Osteoblast (primary cell): ENCODE results near the gene POLD2. TPM values are rescaled to one million over a fixed set of nuclear protein-coding genes. Genes with fewer than 3 reads are reported as not detected.

Source experiments
- DNase-seq: peaks from one replicate; pipeline ENCODE4 v3.0.0; 2011; ENCODE audit warnings: low spot score, mixed read lengths; ENCODE audit not compliant: insufficient read length; ENCODE audit errors: missing footprints
- H2AFZ ChIP-seq: 2 replicates; pipeline ENCODE4 v1.6.0; 2011; ENCODE audit warnings: mild to moderate bottlenecking, low read length
- H3K27ac ChIP-seq: 2 replicates; pipeline ENCODE4 v1.5.1; 2011; ENCODE audit warnings: mild to moderate bottlenecking, low read depth, low read length, moderate library complexity
- H3K27me3 ChIP-seq: 2 replicates; pipeline ENCODE4 v1.6.0; 2012; ENCODE audit warnings: mild to moderate bottlenecking, control low read depth, inconsistent platforms, low read length, moderate library complexity; ENCODE audit not compliant: insufficient read depth
- H3K36me3 ChIP-seq: 2 replicates; pipeline ENCODE4 v1.5.1; 2011; ENCODE audit warnings: mild to moderate bottlenecking, low read length, control low read depth, moderate library complexity; ENCODE audit not compliant: insufficient read depth
- H3K4me1 ChIP-seq: 2 replicates; pipeline ENCODE4 v1.5.1; 2011; ENCODE audit warnings: mild to moderate bottlenecking, low read length, control low read depth, moderate library complexity; ENCODE audit not compliant: insufficient read depth
- H3K4me2 ChIP-seq: 2 replicates; pipeline ENCODE4 v1.6.0; 2011; ENCODE audit warnings: mild to moderate bottlenecking, low read length; ENCODE audit not compliant: insufficient read depth
- H3K4me3 ChIP-seq: fragments of 200-600 bp; sonication (generic); 3 replicates; pipeline ENCODE4 v1.5.1; 2012; ENCODE audit warnings: mild to moderate bottlenecking, low read length, inconsistent platforms; ENCODE audit not compliant: insufficient read depth
- H3K79me2 ChIP-seq: 2 replicates; pipeline ENCODE4 v1.6.0; 2012; ENCODE audit warnings: mild to moderate bottlenecking, low read length, control low read depth, inconsistent platforms; ENCODE audit not compliant: insufficient read depth
- H3K9me3 ChIP-seq: 2 replicates; pipeline ENCODE4 v1.5.1; 2011; ENCODE audit warnings: low read depth, low read length, control low read depth
- H4K20me1 ChIP-seq: 2 replicates; pipeline ENCODE4 v1.6.0; 2012; ENCODE audit warnings: mild to moderate bottlenecking, low read length, control low read depth; ENCODE audit not compliant: insufficient read depth
- total RNA-seq: library from RNA; depleted of rRNA; stranded (reverse); fragments of >200 nt; gene quantifications from 2 replicates; pipeline ENCODE4 v1.2.3, GENCODE V29; 2012
- TF ChIP-seq, protein P1 (sequence below): IDR thresholded peaks from 2 replicates; pipeline ENCODE4 v1.5.1; 2011; ENCODE audit warnings: mild to moderate bottlenecking, low read depth, low read length, moderate library complexity; ENCODE audit errors: extremely low read depth

POLD2 gene
- total RNA-seq, 1 donor: 80.3 TPM

GRCh38 chr7:44147026-44147991, 24.0 kb upstream of the POLD2 start:
- TF ChIP-seq, protein P1, sequence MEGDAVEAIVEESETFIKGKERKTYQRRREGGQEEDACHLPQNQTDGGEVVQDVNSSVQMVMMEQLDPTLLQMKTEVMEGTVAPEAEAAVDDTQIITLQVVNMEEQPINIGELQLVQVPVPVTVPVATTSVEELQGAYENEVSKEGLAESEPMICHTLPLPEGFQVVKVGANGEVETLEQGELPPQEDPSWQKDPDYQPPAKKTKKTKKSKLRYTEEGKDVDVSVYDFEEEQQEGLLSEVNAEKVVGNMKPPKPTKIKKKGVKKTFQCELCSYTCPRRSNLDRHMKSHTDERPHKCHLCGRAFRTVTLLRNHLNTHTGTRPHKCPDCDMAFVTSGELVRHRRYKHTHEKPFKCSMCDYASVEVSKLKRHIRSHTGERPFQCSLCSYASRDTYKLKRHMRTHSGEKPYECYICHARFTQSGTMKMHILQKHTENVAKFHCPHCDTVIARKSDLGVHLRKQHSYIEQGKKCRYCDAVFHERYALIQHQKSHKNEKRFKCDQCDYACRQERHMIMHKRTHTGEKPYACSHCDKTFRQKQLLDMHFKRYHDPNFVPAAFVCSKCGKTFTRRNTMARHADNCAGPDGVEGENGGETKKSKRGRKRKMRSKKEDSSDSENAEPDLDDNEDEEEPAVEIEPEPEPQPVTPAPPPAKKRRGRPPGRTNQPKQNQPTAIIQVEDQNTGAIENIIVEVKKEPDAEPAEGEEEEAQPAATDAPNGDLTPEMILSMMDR: no peak
- no peak overlapping the region for H2AFZ ChIP-seq
- H3K27me3 ChIP-seq: peaks cover 15% of the 10 kb centered on the region
- no peaks in the 10 kb centered on the region for H4K20me1 ChIP-seq
- H3K79me2 ChIP-seq: no peaks in the 10 kb centered on the region
- no peaks in the 10 kb centered on the region for H3K9me3 ChIP-seq
- no peak overlapping the region for H3K4me3 ChIP-seq
- DNase-seq: peak; percentile 77
- H3K27ac ChIP-seq: no peak overlapping the region
- no peaks in the 10 kb centered on the region for H3K4me1 ChIP-seq
- H3K36me3 ChIP-seq: no peaks in the 10 kb centered on the region
- H3K4me2 ChIP-seq: no peak overlapping the region

DNA sequence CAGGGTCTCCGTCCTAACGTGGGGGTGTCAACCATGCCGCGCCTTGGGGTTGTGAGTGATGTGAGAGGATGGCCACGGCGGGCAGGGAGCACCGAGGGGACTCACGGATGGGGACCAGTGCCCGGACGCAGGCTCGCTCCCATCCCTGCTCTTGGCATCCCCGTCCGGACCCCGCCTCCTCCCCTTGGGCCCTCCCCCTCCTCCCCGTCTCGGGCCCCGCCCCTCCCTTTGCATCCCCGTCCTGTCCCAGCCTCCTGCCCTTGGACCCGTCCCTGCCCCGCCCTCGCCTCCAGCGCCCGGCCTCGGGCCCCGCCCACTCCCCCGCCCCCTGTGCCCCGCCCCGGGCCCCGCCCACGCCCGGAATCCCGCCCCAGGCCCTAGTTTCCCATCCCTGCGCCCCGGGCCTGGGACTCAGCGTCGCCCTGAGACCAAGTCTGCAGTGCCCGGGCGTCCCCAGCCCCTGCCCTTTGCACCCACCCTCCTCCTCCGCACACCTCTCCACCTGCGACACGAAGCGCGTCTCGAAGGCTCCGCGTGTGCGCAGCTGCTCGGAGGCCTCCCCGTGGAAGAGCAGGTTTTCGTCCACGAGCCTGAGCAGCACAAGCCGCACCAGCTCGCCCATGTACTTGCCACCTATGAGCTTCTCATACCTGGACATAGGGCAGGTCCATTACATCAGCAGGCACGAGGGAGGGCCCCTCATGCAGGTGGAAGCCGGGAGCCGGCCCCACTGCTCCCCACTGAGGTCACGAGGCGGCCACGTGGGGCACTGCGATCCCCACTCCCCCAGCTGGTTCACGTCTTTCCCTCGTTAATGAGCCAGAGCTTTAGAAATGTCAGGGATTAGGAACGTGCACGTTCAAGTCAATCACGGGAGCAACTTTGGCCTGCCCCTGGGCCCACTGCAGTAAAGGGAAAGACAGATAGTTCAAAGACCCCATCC, 22.9 kb upstream of the POLD2 start:
- peaks cover 15% of the 10 kb centered on the region for H3K27me3 ChIP-seq
- H3K4me3 ChIP-seq: peak overlapping the region; percentile 51
- no peaks in the 10 kb centered on the region for H3K79me2 ChIP-seq
- H2AFZ ChIP-seq: peak overlapping the region; percentile 59
- TF ChIP-seq, protein P1: no peak
- no peaks in the 10 kb centered on the region for H3K9me3 ChIP-seq
- H4K20me1 ChIP-seq: no peaks in the 10 kb centered on the region
- H3K4me1 ChIP-seq: no peaks in the 10 kb centered on the region
- DNase-seq: peak; percentile 94
- H3K4me2 ChIP-seq: peak overlapping the region; percentile 67
- H3K36me3 ChIP-seq: no peaks in the 10 kb centered on the region
- no peak overlapping the region for H3K27ac ChIP-seq

GRCh38 chr7:44145479-44145968, 22.2 kb upstream of the POLD2 start:
- Histone ChIP-seq H3K27me3 (peaks cover 15% of the 10 kb centered on the region), H3K36me3 (no peaks in the 10 kb centered on the region), H4K20me1 (no peaks in the 10 kb centered on the region), H3K9me3 (no peaks in the 10 kb centered on the region), H2AFZ (peak overlapping the region; percentile 59), H3K4me2 (peak overlapping the region; percentile 67), H3K4me1 (no peaks in the 10 kb centered on the region), H3K4me3 (peak overlapping the region; percentile 51), H3K79me2 (no peaks in the 10 kb centered on the region), H3K27ac (no peak overlapping the region)
- peak; percentile 79 for DNase-seq
- TF ChIP-seq, protein P1: no peak
